ENCODE data around the gene GART. TPM values are rescaled to one million over a fixed set of nuclear protein-coding genes. Genes with fewer than 3 reads are reported as not detected.

The GART gene
- total and polyA plus RNA-seq, 10 of the 15 experiments (the other 5 are each of a cell fraction or from before 2014, with no cell fraction given) = 44.7 to 178 (median 106) TPM

DNA sequence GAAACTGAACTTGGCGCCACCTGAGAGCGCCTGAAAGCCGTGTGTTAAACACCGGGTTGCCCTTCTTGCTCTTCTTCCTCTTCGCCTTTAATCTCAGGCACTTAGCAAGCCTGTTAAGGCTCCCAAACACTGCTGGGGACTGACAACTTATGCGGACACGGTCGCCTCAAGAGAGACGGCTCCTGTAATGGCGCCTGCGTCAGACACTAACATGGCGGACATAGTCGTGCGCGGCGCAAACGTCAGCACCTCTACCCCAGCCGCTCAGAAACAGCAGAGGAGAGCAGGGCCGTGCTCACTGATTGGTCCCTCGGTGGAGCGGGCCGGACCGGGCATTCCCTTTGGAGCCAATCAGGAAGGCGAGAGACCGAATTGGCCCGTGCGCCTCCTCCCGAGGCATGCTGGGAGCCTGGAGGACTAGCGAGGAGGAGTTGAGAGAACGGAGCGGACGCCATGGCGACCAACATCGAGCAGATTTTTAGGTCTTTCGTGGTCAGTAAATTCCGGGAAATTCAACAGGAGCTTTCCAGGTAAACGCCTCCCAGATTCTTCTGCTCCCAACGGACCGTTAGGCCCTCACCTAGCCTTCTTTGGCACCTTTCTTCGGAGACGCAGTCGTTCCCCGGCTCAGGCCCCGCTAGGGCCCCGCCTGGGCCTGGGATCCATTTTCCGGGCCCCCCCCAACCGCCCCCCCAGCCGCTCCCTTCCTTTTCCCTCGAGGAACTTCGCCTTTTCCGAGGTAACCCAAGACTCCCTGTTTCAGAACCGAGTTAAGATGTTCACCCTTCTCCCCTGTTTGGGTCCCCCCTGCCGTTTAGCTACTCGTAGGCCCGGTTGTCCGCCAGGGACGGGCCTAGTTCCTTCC is 955 bp upstream of the GART start, which contains the start of gene SON (continued):
- TF ChIP-seq, protein P1, sequence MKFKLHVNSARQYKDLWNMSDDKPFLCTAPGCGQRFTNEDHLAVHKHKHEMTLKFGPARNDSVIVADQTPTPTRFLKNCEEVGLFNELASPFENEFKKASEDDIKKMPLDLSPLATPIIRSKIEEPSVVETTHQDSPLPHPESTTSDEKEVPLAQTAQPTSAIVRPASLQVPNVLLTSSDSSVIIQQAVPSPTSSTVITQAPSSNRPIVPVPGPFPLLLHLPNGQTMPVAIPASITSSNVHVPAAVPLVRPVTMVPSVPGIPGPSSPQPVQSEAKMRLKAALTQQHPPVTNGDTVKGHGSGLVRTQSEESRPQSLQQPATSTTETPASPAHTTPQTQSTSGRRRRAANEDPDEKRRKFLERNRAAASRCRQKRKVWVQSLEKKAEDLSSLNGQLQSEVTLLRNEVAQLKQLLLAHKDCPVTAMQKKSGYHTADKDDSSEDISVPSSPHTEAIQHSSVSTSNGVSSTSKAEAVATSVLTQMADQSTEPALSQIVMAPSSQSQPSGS (IDR thresholded peaks at IDR 0.05; ENCODE audit: low read length) = no peak
- TF ChIP-seq NFIC (IDR thresholded peaks at IDR 0.05; ENCODE audit: low read depth, low read length) (no peak), ESRRA (IDR thresholded peaks at IDR 0.05; ENCODE audit: low read length) (no peak), NFXL1 (IDR thresholded peaks at IDR 0.05; ENCODE audit: borderline replicate concordance) (peak; percentile 98), RUNX3 (IDR thresholded peaks at IDR 0.05; ENCODE audit: low read length) (peak; percentile 46), IRF4 (IDR thresholded peaks at IDR 0.05; ENCODE audit: low read depth, low read length) (0 out of 2 replicates have a peak, but pooled peaks have one; percentile 29), TBL1XR1 (IDR thresholded peaks at IDR 0.05; ENCODE audit: low read depth, low read length) (no peak), CREM (IDR thresholded peaks at IDR 0.05; ENCODE audit: low read depth) (peak; percentile 94), MYB (IDR thresholded peaks at IDR 0.05; ENCODE audit: borderline replicate concordance, low read depth, low read length) (no peak)
- TF ChIP-seq, protein P2, sequence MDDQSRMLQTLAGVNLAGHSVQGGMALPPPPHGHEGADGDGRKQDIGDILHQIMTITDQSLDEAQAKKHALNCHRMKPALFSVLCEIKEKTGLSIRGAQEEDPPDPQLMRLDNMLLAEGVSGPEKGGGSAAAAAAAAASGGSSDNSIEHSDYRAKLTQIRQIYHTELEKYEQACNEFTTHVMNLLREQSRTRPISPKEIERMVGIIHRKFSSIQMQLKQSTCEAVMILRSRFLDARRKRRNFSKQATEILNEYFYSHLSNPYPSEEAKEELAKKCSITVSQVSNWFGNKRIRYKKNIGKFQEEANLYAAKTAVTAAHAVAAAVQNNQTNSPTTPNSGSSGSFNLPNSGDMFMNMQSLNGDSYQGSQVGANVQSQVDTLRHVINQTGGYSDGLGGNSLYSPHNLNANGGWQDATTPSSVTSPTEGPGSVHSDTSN (IDR thresholded peaks at IDR 0.05; ENCODE audit: insufficient replicate concordance, low read depth, low read length) = no peak
- TF ChIP-seq, protein P3, sequence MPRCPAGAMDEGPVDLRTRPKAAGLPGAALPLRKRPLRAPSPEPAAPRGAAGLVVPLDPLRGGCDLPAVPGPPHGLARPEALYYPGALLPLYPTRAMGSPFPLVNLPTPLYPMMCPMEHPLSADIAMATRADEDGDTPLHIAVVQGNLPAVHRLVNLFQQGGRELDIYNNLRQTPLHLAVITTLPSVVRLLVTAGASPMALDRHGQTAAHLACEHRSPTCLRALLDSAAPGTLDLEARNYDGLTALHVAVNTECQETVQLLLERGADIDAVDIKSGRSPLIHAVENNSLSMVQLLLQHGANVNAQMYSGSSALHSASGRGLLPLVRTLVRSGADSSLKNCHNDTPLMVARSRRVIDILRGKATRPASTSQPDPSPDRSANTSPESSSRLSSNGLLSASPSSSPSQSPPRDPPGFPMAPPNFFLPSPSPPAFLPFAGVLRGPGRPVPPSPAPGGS (IDR thresholded peaks at IDR 0.05; ENCODE audit: borderline replicate concordance, insufficient read depth, low read depth, low read length, poor library complexity, severe bottlenecking) = peak; percentile 46
- TF ChIP-seq, protein P4, sequence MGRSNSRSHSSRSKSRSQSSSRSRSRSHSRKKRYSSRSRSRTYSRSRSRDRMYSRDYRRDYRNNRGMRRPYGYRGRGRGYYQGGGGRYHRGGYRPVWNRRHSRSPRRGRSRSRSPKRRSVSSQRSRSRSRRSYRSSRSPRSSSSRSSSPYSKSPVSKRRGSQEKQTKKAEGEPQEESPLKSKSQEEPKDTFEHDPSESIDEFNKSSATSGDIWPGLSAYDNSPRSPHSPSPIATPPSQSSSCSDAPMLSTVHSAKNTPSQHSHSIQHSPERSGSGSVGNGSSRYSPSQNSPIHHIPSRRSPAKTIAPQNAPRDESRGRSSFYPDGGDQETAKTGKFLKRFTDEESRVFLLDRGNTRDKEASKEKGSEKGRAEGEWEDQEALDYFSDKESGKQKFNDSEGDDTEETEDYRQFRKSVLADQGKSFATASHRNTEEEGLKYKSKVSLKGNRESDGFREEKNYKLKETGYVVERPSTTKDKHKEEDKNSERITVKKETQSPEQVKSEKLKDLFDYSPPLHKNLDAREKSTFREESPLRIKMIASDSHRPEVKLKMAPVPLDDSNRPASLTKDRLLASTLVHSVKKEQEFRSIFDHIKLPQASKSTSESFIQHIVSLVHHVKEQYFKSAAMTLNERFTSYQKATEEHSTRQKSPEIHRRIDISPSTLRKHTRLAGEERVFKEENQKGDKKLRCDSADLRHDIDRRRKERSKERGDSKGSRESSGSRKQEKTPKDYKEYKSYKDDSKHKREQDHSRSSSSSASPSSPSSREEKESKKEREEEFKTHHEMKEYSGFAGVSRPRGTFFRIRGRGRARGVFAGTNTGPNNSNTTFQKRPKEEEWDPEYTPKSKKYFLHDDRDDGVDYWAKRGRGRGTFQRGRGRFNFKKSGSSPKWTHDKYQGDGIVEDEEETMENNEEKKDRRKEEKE (IDR thresholded peaks at IDR 0.05) = no peak

All from GM12878 (cell line).